Bronchial epithelial cell (primary cell): Measurements from ENCODE around the gene FHIP2A. TPM values are rescaled to one million over a fixed set of nuclear protein-coding genes. Genes with fewer than 3 reads are reported as not detected.
"Not testable (repeated sequence)": the region's sequence is repeated elsewhere in the genome, so short reads cannot be mapped to it uniquely, and the experiment has no call there.

Experiments used
- DNase-seq: peaks from one replicate; pipeline ENCODE4 v3.0.0-alpha.2; 2010; ENCODE audit warnings: low read depth
- FAIRE-seq: peaks from 2 replicates; lab custom pipeline; 2011; peaks lifted over from hg19 to GRCh38; lab: Jason Lieb, UNC
- H3K27me3 ChIP-seq: 2 replicates; pipeline ENCODE4 v1.5.1; 2011; ENCODE audit warnings: low read length; ENCODE audit not compliant: control insufficient read depth, insufficient read depth
- H3K36me3 ChIP-seq: 2 replicates; pipeline ENCODE4 v1.5.1; 2011; ENCODE audit warnings: low read length; ENCODE audit not compliant: control insufficient read depth, insufficient read depth
- H3K4me3 ChIP-seq: 2 replicates; pipeline ENCODE4 v1.5.1; 2011; ENCODE audit warnings: mild to moderate bottlenecking, low read depth, low read length, control low read depth
- total RNA-seq: library from RNA; depleted of rRNA; stranded (reverse); fragments of >200 nt; gene quantifications from 2 replicates; pipeline ENCODE4 v1.2.1, GENCODE V29; 2014
- TF ChIP-seq, protein P1 (sequence below): IDR thresholded peaks from 2 replicates; pipeline ENCODE4 v1.5.1; 2011; ENCODE audit warnings: mild to moderate bottlenecking, moderate library complexity, low read length, control low read depth, inconsistent platforms; ENCODE audit not compliant: insufficient read depth, severe bottlenecking

The FHIP2A gene
- total RNA-seq, 1 donor from 2014 or later: 6.8 TPM

DNA sequence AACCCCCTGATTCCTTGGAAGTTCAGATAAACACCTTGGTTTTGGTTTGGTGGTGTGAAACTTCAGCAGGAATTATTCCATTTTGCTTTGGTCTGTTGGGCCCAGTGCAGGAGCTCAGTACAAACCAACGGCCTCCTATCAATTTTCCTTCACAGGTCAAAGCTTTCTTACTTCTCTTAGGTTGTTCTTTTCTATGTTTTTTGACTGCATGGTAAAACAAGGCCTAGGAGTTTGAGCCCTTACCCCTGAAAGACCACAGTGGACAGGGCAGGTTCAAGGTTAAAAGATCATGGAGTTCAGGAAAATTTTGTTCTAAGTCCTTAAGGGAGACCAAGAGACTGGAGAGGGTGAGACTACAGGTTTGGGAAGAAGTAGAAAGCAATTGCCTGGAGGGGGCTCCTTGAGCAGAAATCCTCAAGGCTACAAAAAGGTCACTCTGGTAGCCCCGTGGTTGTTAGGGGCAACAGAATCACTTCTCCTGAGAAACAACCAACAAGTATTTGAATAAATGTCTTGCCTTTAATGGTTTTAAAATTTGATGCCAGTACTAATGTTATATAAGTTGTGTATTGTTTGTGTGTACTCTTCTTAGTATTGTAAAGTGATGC, 40.9 kb upstream of the FHIP2A start:
- H3K27me3 ChIP-seq: no peaks in the 10 kb centered on the region
- TF ChIP-seq, protein P1, sequence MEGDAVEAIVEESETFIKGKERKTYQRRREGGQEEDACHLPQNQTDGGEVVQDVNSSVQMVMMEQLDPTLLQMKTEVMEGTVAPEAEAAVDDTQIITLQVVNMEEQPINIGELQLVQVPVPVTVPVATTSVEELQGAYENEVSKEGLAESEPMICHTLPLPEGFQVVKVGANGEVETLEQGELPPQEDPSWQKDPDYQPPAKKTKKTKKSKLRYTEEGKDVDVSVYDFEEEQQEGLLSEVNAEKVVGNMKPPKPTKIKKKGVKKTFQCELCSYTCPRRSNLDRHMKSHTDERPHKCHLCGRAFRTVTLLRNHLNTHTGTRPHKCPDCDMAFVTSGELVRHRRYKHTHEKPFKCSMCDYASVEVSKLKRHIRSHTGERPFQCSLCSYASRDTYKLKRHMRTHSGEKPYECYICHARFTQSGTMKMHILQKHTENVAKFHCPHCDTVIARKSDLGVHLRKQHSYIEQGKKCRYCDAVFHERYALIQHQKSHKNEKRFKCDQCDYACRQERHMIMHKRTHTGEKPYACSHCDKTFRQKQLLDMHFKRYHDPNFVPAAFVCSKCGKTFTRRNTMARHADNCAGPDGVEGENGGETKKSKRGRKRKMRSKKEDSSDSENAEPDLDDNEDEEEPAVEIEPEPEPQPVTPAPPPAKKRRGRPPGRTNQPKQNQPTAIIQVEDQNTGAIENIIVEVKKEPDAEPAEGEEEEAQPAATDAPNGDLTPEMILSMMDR: no peak
- H3K36me3 ChIP-seq: no peaks in the 10 kb centered on the region
- FAIRE-seq: no peak
- DNase-seq: no peak
- H3K4me3 ChIP-seq: no peak overlapping the region

DNA sequence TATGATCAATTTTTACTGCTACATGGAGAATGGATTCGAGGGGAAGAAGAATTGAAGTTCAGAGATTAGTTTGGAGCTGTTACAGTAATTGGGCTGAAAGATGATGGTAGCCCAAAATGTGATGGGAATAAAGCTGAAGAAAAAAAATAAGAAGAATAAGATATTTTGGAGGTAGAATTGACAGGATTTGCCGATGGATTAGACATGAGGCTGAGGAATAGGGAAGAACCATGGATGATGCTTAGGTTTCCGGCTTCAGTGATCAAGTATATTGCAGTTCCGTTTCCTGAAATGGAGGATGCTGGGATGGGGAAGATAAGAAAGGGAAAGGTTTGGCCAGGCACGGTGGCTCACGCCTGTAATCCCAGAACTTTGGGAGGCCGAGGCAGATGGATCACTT, 38.9 kb upstream of the FHIP2A start:
- FAIRE-seq: no peak
- TF ChIP-seq, protein P1: no peak
- no peaks in the 10 kb centered on the region for H3K36me3 ChIP-seq

DNA sequence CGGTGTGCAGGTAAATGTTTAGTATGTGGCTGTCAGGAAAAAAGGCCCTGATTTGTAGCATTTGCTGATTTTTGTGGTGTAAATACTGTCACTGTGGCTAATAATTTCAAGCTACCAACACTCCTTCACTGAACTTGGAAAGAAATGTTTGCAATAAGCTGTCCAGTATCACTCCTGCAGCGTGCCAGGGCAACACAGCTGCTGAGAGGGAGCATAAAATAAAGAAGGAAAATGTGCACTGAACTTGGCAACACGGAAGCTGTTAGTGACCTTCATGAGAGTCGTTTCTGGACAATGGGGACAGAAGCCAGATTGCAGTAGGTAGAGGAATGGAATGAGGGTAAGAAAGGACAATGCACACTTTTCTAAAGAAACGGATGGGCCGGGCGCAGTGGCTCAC, 37.9 kb upstream of the FHIP2A start:
- no peak for FAIRE-seq
- TF ChIP-seq, protein P1: no peak
- H3K4me3 ChIP-seq: no peak overlapping the region
- H3K27me3 ChIP-seq: no peaks in the 10 kb centered on the region
- DNase-seq: no peak
- no peaks in the 10 kb centered on the region for H3K36me3 ChIP-seq

More for the DNA sequence above, 38.9 kb upstream of the FHIP2A start:
- Histone ChIP-seq H3K27me3 (no peaks in the 10 kb centered on the region), H3K4me3 (no peak overlapping the region)
- no peak for DNase-seq

DNA sequence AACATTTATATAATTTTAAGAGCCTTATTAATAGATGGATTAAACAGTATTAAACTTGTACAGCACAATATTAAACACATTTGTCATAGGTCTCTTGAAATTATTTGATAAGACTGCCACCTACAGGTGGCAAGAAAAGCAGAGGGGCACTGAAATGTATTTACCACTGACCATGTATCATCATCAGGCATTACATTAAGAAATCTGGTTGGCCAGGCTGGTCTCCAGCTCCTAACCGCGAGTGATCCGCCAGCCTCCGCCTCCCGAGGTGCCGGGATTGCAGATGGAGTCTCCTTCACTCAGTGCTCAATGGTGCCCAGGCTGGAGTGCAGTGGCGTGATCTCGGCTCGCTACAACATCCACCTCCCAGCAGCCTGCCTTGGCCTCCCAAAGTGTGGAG, 35.1 kb upstream of the FHIP2A start:
- H3K27me3 ChIP-seq, H3K4me3 ChIP-seq, H3K36me3 ChIP-seq, FAIRE-seq: not testable (repeated sequence)
- DNase-seq: peak; percentile 76
- TF ChIP-seq, protein P1: peak; percentile 38

DNA sequence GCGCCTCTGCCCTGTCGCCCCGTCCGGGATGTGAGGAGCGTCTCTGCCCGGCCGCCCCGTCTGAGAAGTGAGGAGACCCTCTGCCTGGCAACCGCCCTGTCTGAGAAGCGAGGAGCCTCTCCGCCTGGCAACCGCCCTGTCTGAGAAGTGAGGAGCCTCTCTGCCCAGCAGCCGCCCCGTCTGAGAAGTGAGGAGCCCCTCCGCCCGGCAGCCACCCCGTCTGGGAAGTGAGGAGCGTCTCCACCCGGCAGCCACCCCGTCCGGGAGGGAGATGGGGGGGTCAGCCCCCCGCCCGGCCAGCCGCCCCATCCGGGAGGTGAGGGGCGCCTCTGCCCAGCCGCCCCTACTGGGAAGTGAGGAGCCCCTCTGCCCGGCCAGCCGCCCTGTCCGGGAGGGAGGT, 34.4 kb upstream of the FHIP2A start:
- not testable (repeated sequence) for H3K4me3 ChIP-seq, H3K36me3 ChIP-seq, FAIRE-seq, DNase-seq, H3K27me3 ChIP-seq

DNA sequence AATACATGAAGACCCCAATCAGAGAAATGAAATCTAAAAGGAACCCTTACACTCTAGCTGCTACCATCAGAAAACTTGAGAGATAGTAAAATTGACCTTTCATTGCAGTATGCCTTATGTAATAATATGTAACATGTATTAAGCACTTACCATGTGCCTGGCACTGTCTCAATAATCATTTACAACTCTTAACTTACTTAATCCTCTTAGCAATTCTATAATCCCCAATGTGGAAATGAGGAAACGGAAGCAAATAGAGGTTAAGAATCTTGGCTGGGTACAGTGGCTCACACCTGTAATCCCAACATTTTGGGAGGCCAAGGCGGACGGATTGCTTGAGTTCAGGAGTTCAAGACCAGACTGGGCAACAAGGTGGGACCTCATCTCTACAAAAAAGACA, 29.8 kb upstream of the FHIP2A start:
- no peaks in the 10 kb centered on the region for H3K36me3 ChIP-seq
- TF ChIP-seq, protein P1: no peak
- no peak for FAIRE-seq
- no peak for DNase-seq
- H3K27me3 ChIP-seq: no peaks in the 10 kb centered on the region
- no peak overlapping the region for H3K4me3 ChIP-seq
